ENCODE measurements around the gene SORCS3. TPM values are rescaled to one million over a fixed set of nuclear protein-coding genes. Genes with fewer than 3 reads are reported as not detected.

SORCS3 gene
- total RNA-seq, 1 experiment from 2014 or later, result 0.04 TPM

- Histone ChIP-seq H2BK5ac (ENCODE audit: insufficient read length, low read length) (peak overlapping the region; percentile 92), H3K4me1 (ENCODE audit: insufficient read depth, low read length) (peaks cover 2% of the 10 kb centered on the region; the same call in 1 of the 2 replicates), H3K27ac (ENCODE audit: insufficient read length, low read depth, low read length) (no peak overlapping the region), H3K56ac (ENCODE audit: insufficient read length, low read depth, low read length) (no peak overlapping the region), H3T11ph (ENCODE audit: low read length) (no peak overlapping the region), H3K23me2 (ENCODE audit: insufficient read length, low read depth, low read length, poor library complexity, severe bottlenecking) (no peaks in the 10 kb centered on the region), H3K4ac (ENCODE audit: low read depth, low read length) (no peak overlapping the region), H4K91ac (ENCODE audit: insufficient read length, low read depth, low read length) (no peak overlapping the region), H3K27me3 (ENCODE audit: insufficient read depth, low read length) (no peaks in the 10 kb centered on the region), H4K5ac (ENCODE audit: insufficient read length, low read depth, low read length) (no peak overlapping the region), H3K18ac (ENCODE audit: insufficient read length, low read depth, low read length) (peak overlapping the region; percentile 54), H3K9me3 (ENCODE audit: control insufficient read depth, low read depth, low read length) (no peaks in the 10 kb centered on the region), H3K79me1 (ENCODE audit: insufficient read depth, low read depth, low read length, poor library complexity, severe bottlenecking) (no peaks in the 10 kb centered on the region), H2AFZ (ENCODE audit: low read length) (no peak overlapping the region), H3K23ac (ENCODE audit: insufficient read length, low read depth, low read length) (no peak overlapping the region), H2BK12ac (ENCODE audit: insufficient read length, low read depth, low read length) (peak overlapping the region; percentile 17), H3K9ac (ENCODE audit: extremely low read depth, insufficient read length, low read length) (no peak overlapping the region), H3K79me2 (ENCODE audit: insufficient read depth, low read length) (no peaks in the 10 kb centered on the region), H4K8ac (replicated peaks; ENCODE audit: insufficient read length, low read depth, low read length) (no peak overlapping the region), H3K14ac (ENCODE audit: insufficient read depth, low read length) (no peak overlapping the region; the same call in 1 of the 2 replicates), H2AK5ac (ENCODE audit: insufficient read length, low read length) (no peak overlapping the region), H3K4me2 (ENCODE audit: insufficient read depth, insufficient read length, low read length) (no peak overlapping the region), H4K20me1 (ENCODE audit: control insufficient read depth, insufficient read depth, insufficient read length) (no peaks in the 10 kb centered on the region), H2BK15ac (ENCODE audit: low read depth, low read length) (no peak overlapping the region), H2BK120ac (ENCODE audit: low read depth, low read length, poor library complexity, severe bottlenecking) (no peak overlapping the region), H2BK20ac (ENCODE audit: low read depth, low read length, poor library complexity, severe bottlenecking) (no peak overlapping the region)
- no peak for TF ChIP-seq CTCF (conservative IDR thresholded peaks at IDR 0.05)
- WGBS (ENCODE audit: extremely low coverage, insufficient read length, low lambda C conversion rate), result no CpG with 5 or more reads among the region's 6 CpGs
- Mint-ChIP-seq H3K27ac (peak overlapping the region in 1 of 3 experiments; percentile 91; a peak in 2 of 7 replicates), H3K4me3 (no peak overlapping the region), H3K4me1 (peaks cover 4 to 10% of the 10 kb centered on the region in 2 experiments), H3K9me3 (no peaks in the 10 kb centered on the region), H3K36me3 (ENCODE audit: insufficient read depth in 1 of 3, low read depth in 3 of 3) (peaks cover 0 to 2% (median 0%) of the 10 kb centered on the region in 3 experiments; a peak in 2 of 7 replicates), H3K27me3 (ENCODE audit: low read depth) (no peaks in the 10 kb centered on the region)
- peak; percentile 72 for DNase-seq
Measured at GRCh38 chr10:104809288-104810090, 168.4 kb downstream of the SORCS3 start.

Measured in H9 (cell line).